Posterior cingulate gyrus (tissue), 11 donors: ENCODE measurements around the gene CRCP.
A peak's percentile ranks its signal among the peaks of the same experiment; 100 is the strongest.

ENCODE experiments used
- DNase-seq, 10 donors: peaks; one replicate each; pipeline versions ENCODE4 v3.0.0 to v3.0.0-alpha.2; 2020 to 2021; ENCODE audit warnings: mixed read lengths in 3 of 10
- intact Hi-C: fragments of 100-400 bp; cut with DNase I; formaldehyde crosslinking; loops from one replicate; pipeline ENCODE4 v1.15.1; 2023

The CRCP gene

DNA sequence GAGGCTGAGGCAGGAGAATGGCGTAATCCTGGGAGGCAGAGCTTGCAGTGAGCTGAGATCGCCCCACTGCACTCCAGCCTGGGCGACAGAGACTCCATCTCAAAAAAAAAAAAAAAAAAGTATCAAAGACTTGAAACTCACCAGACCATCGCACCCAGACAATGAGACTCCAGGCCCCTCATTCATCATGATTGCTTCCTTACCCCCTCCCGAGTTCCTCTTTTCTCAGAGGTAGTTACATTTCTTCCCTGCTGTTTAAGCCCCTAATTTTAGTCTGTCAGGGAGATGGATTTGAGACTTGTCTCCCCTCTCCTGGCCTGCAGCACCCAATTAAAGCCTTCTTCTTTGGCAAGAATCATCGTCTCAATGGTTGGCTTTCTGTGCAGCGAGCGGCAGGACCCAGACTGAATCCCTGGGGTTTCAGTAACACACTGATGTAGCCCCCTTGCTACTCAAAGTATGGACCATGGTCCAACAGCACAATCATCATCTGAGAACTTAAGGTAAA lies 71.1 kb downstream of the CRCP start:
- intact Hi-C loops, result no loop called here
- no peak for DNase-seq

DNA sequence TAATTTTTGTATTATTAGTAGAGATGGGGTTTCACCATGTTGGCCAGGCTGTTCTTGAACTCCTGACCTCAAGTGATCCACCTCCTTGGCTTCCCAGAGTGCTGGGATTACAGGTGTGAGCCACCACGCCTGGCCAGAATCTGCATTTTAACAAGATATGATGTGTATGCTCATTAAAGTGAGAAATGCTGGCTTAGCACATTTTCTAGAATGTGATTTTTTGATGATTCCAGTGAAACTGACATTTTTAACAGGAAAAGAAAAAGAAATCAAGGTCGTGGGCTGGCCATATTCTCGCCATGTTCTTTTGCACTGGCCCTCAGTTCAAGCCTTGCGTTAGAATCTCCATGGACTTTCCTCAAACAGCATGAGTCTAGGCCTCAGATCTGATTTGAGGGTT lies 72.3 kb downstream of the CRCP start:
- DNase-seq, result no peak
- intact Hi-C loops, result no loop called here

DNA sequence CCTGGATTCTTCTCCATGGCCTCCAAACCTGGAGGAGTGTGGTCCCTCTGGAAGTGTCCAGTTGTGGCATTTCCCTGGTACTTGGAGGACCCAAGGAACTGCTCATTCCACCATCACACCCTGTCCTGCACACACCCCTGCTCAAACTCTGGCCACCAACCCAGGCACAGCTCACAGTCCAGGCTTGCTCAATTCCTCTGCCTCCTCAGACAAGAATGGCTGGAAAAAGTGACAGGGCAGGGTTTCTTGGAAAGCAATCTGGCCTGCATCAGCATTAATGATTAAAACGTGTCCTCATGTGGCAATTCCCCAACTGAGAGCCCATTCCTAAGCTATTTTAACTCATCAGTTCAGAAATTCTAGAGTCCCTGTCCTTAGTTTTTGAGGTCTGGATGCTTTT lies 73.3 kb downstream of the CRCP start:
- intact Hi-C loops, result no loop called here
- DNase-seq, result peak in 1 of 10 donors; percentile 65

DNA sequence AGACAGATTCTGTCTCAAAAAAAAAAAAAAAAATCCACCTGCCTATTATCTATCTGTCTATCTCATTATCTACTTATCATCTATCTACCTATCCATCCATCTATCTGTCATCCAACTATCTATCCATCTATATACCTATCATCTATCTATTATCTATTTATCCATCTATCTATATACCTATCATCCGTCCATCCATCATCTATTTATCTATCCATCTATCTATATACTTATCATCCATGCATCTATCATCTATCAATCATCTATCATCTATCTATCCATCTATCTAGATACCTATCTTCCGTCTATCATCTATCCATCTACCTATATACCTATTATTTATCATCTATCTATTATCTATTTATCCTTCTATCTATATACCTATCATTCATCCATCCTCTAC lies 74.0 kb downstream of the CRCP start:
- no peak for DNase-seq
- intact Hi-C loops, result no loop called here

DNA sequence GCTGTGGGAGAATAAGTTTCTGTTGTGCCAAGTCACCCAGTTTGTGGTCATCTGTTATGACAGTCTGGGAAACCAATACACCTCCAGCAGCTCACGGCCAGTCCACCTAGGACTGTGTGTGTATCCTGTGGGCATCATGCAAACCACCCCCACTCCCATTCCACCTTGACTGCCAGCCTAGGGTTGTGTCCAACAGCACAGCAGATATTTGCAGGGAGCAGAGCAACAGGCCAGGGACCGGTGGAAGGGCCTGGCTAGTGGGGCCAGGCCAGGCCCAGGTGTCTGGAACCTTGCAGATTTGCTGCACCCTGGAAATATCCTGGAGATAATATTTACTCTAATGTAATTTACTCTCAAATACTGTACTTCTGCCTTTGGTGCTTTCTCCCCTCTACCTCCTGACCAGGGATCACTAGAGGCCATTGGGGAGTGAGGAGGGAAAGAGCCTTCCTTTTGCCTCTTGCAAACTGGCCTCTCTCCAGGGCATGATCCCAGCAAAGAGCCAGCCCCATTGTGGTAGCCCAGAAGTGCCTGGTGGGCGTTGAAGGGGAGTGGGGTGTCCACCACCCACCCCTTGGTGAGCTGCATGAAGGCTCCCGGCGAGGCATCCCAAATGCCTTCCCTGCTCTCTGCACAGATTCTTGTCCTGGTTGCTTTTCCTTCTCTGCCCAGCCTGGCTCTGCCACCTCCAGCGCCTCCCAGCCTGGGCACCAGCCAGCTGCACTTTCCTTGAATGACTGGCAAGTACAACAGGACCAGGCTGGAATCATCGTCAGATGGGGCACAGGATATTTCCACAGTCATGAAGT lies 75.3 kb downstream of the CRCP start:
- peak in 2 of 10 donors; percentile 60 to 76 for DNase-seq
- intact Hi-C loops, result no loop called here

DNA sequence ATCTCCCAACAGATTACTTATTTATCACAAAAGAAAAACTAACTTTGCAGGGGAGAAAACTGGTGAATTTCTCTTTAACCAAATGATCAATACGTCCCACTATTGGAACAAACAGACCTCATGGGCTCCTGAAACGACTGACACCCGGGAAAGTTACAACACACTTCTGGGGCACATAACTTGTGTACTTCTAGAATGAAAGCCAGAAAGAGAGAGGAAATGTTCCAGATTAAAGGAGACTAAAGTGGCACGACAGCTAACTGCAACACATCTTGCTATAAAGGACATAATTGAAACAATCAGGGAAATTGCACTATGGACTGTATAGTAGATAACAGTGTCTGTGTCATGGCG lies 75.8 kb downstream of the CRCP start:
- intact Hi-C loops, result no loop called here
- no peak for DNase-seq

DNA sequence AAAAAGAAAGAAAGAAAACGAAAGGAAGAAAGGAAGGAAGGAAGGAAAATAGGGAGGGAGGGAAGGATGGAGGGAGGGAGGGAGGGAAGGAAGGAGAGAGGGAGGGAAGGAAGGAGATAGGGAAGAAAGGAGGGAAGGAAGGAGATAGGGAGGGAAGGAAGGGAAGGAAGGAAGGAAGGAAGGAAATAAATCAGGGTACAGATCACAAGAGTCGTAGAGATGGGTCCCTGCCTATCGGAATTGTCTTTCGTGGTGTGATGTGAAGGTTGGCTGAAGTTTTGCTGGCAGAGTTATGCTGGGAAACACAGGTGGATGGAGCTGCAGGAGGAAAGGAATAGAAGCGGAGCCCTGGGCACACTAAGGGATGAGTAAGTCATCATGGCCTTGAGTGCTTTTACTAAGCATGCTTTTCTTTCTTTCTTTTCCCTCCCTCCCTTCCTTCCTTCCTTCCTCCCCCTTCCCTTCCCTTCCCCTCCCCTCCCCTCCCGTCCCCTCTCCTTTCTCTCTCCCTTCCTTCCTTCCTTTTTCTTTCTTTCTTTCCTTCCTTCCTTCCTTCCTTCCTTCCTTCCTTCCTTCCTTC lies 78.6 kb downstream of the CRCP start:
- intact Hi-C loops, result no loop called here
- DNase-seq, result no peak

DNA sequence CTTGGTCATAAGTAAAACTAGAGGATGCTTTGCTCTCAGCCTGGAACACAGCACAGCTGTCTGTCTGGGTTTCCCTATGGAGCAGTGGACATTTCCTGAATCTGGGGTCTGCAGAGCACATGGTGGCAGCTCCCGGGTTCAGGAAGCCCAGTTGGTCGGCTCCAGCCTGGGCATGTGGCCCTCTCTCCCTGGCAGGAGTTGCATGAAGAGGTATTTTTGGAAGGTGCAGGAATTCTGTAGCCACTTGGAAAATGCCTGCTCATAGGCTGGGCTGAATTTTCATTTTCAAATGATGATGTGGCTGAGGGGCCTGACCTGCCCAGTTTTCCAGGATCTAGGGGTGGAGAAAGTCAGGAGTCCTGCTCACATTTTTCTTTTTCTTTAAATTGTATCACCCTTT lies 83.8 kb downstream of the CRCP start:
- DNase-seq, result peak in 1 of 10 donors; percentile 52
- intact Hi-C loops, result no loop called here

DNA sequence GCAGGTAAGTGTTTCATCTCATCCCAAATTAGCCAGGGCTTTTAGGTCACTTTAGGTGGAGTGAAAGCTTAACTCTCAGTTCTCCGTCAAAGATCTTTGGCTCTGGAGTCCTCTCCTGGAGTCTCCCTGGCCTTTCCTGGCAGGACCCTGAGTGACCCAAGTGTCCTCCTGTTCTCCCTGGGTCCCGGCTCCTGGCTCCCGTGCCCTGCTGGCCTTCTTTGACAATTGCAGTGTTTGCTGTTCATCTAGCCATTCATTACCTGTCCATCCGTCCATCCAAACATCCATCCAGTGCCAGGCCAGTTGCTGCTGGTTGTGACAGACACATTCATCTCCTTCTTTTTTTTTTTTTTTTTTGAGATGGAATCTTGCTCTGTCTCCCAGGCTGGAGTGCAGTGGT lies 84.3 kb downstream of the CRCP start:
- DNase-seq, result peak in 1 of 10 donors; percentile 17
- intact Hi-C loops, result no loop called here

DNA sequence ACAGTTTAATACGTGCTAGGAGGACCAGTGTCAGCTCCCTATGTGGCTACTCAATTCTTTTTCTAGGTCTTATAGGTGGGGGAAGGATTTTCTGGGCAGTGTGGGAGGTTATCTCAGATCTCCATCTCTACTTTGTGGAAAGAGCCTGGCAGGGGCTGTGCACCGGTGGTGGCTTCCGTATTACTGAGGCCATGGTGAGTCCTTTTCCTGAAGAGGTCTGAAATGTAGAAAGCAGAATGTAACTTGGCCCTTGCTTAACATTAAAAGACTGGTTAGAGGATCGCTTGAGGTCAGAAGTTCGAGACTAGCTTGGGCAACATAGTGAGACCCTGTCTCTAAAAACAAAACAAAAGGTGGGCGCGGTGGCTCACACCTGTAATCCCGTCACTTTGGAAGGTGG lies 87.8 kb downstream of the CRCP start:
- intact Hi-C loops, result loop anchor here (10.0 kb wide), 1 partner anchor 292 kb away; no protein-coding TSS in a partner anchor
- DNase-seq, result no peak
